Tibial nerve (tissue), 4 donors: ENCODE measurements around the gene DBNDD2.

Experiments used
- CTCF ChIP-seq, 5 experiments: fragments of 200-600 bp in 3 of 5; fragments of 450-650 bp in 2 of 5; sonication (generic) in 3 of 5; IDR thresholded peaks; one replicate each; pipeline ENCODE4 v1.5.1; 2016 to 2019; ENCODE audit warnings: antibody characterized with exemption in 5 of 5, mild to moderate bottlenecking in 3 of 5, moderate library complexity in 2 of 5
- EP300 ChIP-seq, 2 donors: sonication (generic); formaldehyde crosslinking; IDR thresholded peaks; one replicate each; pipeline ENCODE4 v1.6.1; 2017; ENCODE audit warnings: antibody characterized with exemption in 2 of 2, mild to moderate bottlenecking in 1 of 2
- POLR2A ChIP-seq, 2 donors: fragments of 450-650 bp; IDR thresholded peaks; one replicate each; pipeline ENCODE4 v1.6.1; 2017; ENCODE audit warnings: antibody characterized with exemption in 2 of 2, mild to moderate bottlenecking in 2 of 2, moderate library complexity in 2 of 2

GRCh38 chr20:45366192-45366591, 41.9 kb upstream of the DBNDD2 start:
- TF ChIP-seq POLR2A (IDR thresholded peaks at IDR 0.05) (no peak), CTCF (IDR thresholded peaks at IDR 0.05) (no peak), EP300 (IDR thresholded peaks at IDR 0.05) (no peak)
